ENCODE results near the gene FBLN1.

Gene FBLN1

GRCh38 chr22:45571089-45571488 lies 68.4 kb downstream of the FBLN1 start:
- no peak for DNase-seq (ENCODE audit: low read depth in 2 of 2)

- DNase-seq (ENCODE audit: low read depth in 2 of 2): no peak
These were observed 69.8 kb downstream of the FBLN1 start for GRCh38 chr22:45572444-45572843.

GRCh38 chr22:45574069-45574703 lies 71.5 kb downstream of the FBLN1 start:
- DNase-seq (ENCODE audit: low read depth in 2 of 2): no peak

- no peak for DNase-seq (ENCODE audit: low read depth in 2 of 2)
These were observed 72.5 kb downstream of the FBLN1 start for GRCh38 chr22:45575173-45575572.

GRCh38 chr22:45575607-45576272 lies 73.1 kb downstream of the FBLN1 start:
- no peak for DNase-seq (ENCODE audit: low read depth in 2 of 2)

GRCh38 chr22:45576273-45576625 lies 73.6 kb downstream of the FBLN1 start:
- no peak for DNase-seq (ENCODE audit: low read depth in 2 of 2)

GRCh38 chr22:45576730-45577464 lies 74.2 kb downstream of the FBLN1 start:
- DNase-seq (ENCODE audit: low read depth in 2 of 2): no peak

GRCh38 chr22:45577746-45578523 lies 75.3 kb downstream of the FBLN1 start:
- peak; percentile 71 to 79 for DNase-seq (ENCODE audit: low read depth in 2 of 2)

GRCh38 chr22:45578524-45579147 lies 76.0 kb downstream of the FBLN1 start:
- DNase-seq (ENCODE audit: low read depth in 2 of 2): no peak

- no peak for DNase-seq (ENCODE audit: low read depth in 2 of 2)
These were observed 76.6 kb downstream of the FBLN1 start for GRCh38 chr22:45579306-45579705.

- DNase-seq (ENCODE audit: low read depth in 2 of 2): no peak
These were observed 77.4 kb downstream of the FBLN1 start for GRCh38 chr22:45579806-45580725.

GRCh38 chr22:45580726-45581381 lies 78.2 kb downstream of the FBLN1 start:
- DNase-seq (ENCODE audit: low read depth in 2 of 2): no peak

GRCh38 chr22:45581549-45582080 lies 78.9 kb downstream of the FBLN1 start:
- no peak for DNase-seq (ENCODE audit: low read depth in 2 of 2)

GRCh38 chr22:45582236-45582954 lies 79.7 kb downstream of the FBLN1 start:
- no peak for DNase-seq (ENCODE audit: low read depth in 2 of 2)

- no peak for DNase-seq (ENCODE audit: low read depth in 2 of 2)
These were observed 80.3 kb downstream of the FBLN1 start for GRCh38 chr22:45582955-45583320.

GRCh38 chr22:45583504-45583903 lies 80.8 kb downstream of the FBLN1 start:
- DNase-seq (ENCODE audit: low read depth in 2 of 2): no peak

- DNase-seq (ENCODE audit: low read depth in 2 of 2): no peak
These were observed 81.5 kb downstream of the FBLN1 start for GRCh38 chr22:45584121-45584570.

- no peak for DNase-seq (ENCODE audit: low read depth in 2 of 2)
These were observed 82.1 kb downstream of the FBLN1 start for GRCh38 chr22:45584621-45585436.

GRCh38 chr22:45585437-45585755 lies 82.7 kb downstream of the FBLN1 start:
- no peak for DNase-seq (ENCODE audit: low read depth in 2 of 2)
